OCI-LY3 (cell line): ENCODE measurements around the gene PDZRN3.

Source experiments
- CTCF ChIP-seq: fragments of 200-600, 300-600 bp; sonication (generic); IDR thresholded peaks from 2 replicates; pipeline ENCODE4 v1.5.1; 2014; ENCODE audit warnings: antibody characterized with exemption, low read length, low read depth
- EZH2phosphoT487 ChIP-seq: fragments of 200-600 bp; shearing (Covaris generic); IDR thresholded peaks from 2 replicates; pipeline ENCODE4 v1.6.1; 2018; ENCODE audit warnings: antibody characterized with exemption, mixed run types, low read depth

DNA sequence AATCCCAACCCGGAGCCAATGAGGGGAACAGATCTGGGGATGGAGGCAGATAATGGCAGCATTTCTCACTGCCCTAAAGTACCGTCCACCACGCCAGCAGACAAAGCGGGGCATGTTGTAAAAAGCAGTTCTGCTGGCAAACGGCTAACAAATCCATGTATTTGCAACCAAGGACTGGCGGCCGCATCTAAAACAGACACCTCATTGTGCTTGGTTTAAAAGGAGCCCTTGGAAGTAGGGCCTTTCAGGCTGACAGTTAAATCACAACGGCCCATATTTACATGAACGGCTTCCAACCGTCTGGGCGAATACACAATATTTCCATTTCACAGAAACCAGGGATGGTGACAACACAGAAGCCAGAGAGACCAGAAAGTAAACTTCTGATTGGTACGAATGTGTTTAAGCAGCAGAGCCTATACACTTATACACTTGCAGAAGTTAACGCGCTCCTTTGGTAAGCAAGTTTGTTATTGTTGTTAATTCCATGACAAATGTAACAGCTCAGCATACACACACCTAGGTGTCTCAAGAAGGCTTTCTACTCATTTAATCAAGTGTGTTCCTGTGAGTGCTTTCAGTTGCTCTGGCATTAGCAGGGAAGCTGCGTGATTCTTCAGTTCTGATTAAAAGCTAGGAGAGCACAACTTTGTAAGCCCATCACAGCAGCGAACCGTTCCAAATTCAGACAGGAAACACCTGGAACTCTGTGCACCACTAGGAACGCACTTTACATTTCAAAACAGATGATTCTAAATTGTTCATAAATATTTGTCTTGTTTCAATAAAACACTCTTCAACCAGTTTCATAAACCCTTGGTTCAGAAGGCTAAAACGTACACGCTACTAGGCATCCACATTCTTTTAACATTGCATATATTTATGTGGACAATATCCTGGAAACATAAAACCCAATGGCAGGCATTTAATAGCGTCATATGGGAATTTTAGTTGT is 112.9 kb downstream of the PDZRN3 start:
- TF ChIP-seq CTCF (no peak), EZH2phosphoT487 (no peak)
